Measurements from ENCODE around the gene OCA2. TPM values are rescaled to one million over a fixed set of nuclear protein-coding genes. Genes with fewer than 3 reads are reported as not detected.

OCA2 gene
- total RNA-seq, 6 donors from 2014 or later = 0.83 to 6.0 (median 2.0) TPM

DNA sequence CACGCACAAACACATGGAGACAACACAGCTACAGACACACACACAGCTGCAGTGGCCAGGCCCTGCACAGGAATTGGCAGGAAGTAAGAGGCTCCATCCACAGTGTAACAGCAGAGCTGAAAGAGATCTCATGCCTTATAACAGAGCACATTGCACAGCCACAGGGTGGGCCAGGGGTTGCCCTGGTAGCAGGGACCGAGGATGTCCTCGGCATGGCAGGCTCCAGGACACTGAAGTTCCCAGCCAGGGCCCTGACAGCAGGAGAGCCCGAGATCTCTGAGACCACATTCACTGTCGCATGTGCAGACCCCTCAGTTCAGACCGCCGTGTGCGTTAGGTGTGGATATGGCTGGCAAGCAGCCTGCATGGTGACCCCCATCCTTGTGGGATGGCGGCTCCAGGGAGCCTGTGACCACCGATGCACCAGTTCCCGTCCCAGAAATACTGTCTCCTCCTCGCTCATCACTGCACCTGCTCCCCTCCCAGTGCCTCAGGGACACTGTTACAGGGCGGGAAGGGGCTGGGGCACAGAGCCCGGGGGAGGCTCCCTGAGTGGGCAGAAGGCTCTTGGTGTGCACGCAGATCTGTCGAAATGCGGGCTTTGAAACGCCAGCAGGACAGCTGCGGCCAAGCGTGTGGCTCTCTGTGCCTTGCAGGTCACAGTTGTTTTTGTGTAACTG lies 1.5 kb upstream of the OCA2 start:
- Histone ChIP-seq H3K36me3 (no peaks in the 10 kb centered on the region), H3K27ac (no peak overlapping the region), H3K27me3 (peaks cover 0 to 13% (median 11%) of the 10 kb centered on the region in 4 donors), H3K4me3 (no peak overlapping the region), H3K4me1 (peaks cover 30 to 37% (median 31%) of the 10 kb centered on the region in 4 donors), H3K9me3 (no peaks in the 10 kb centered on the region)
- WGBS, 2 donors = 91 to 94% methylated on average over 10 to 20 of the region's 20 CpGs
- TF ChIP-seq POLR2AphosphoS5 (IDR thresholded peaks at IDR 0.05) (no peak), POLR2A (IDR thresholded peaks at IDR 0.05) (no peak), EP300 (IDR thresholded peaks at IDR 0.05) (no peak)
- TF ChIP-seq, protein P1, sequence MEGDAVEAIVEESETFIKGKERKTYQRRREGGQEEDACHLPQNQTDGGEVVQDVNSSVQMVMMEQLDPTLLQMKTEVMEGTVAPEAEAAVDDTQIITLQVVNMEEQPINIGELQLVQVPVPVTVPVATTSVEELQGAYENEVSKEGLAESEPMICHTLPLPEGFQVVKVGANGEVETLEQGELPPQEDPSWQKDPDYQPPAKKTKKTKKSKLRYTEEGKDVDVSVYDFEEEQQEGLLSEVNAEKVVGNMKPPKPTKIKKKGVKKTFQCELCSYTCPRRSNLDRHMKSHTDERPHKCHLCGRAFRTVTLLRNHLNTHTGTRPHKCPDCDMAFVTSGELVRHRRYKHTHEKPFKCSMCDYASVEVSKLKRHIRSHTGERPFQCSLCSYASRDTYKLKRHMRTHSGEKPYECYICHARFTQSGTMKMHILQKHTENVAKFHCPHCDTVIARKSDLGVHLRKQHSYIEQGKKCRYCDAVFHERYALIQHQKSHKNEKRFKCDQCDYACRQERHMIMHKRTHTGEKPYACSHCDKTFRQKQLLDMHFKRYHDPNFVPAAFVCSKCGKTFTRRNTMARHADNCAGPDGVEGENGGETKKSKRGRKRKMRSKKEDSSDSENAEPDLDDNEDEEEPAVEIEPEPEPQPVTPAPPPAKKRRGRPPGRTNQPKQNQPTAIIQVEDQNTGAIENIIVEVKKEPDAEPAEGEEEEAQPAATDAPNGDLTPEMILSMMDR (IDR thresholded peaks at IDR 0.05) = no peak
- DNase-seq (no peak), ATAC-seq (ENCODE audit: low FRiP score in 2 of 2) (no peak)

DNA sequence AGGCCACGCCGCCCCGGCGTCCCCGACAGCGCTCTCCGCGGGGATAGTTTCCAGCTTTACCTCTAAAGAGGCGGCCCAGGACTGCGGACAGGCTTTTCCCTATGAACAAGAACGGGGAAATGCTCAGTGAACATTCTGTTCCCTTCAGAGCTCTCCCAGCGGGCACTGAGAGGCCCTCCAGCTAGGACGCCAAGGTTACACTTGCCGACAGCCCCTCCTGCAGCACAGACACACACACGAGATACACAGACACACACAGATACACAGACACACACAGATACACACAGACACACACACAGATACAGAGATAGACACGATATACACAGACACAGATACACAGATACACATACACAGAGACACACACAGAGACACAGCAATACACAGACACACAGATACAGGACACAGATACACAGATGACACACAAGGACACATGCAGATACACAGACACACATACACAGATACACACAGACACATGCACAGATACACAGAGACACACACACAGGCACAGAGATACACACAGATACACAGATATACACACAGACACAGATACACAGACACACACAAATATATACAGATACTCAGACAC lies 533 bp upstream of the OCA2 start:
- H3K9me3 ChIP-seq = no peaks in the 10 kb centered on the region
- H3K27ac ChIP-seq = peak overlapping the region; percentile 68 to 77 (median 74)
- H3K27me3 ChIP-seq = peaks cover 0 to 19% (median 14%) of the 10 kb centered on the region in 4 donors
- DNase-seq = peak in 1 of 2 donors; percentile 70
- no peaks in the 10 kb centered on the region for H3K36me3 ChIP-seq
- TF ChIP-seq, protein P1 (IDR thresholded peaks at IDR 0.05) = no peak
- TF ChIP-seq EP300 (IDR thresholded peaks at IDR 0.05) (peak in 3 of 4 donors; percentile 17 to 53 (median 20)), POLR2A (IDR thresholded peaks at IDR 0.05) (peak in 1 of 4 donors; percentile 26), POLR2AphosphoS5 (IDR thresholded peaks at IDR 0.05) (no peak)
- peak in 1 of 2 donors; percentile 3 for ATAC-seq (ENCODE audit: low FRiP score in 2 of 2)
- 21 to 32% methylated on average over 5 to 8 of the region's 16 CpGs for WGBS, 2 donors
- peak overlapping the region in 3 of 4 donors; percentile 27 to 36 (median 35) for H3K4me3 ChIP-seq
- peaks cover 38 to 47% (median 40%) of the 10 kb centered on the region in 4 donors for H3K4me1 ChIP-seq

DNA sequence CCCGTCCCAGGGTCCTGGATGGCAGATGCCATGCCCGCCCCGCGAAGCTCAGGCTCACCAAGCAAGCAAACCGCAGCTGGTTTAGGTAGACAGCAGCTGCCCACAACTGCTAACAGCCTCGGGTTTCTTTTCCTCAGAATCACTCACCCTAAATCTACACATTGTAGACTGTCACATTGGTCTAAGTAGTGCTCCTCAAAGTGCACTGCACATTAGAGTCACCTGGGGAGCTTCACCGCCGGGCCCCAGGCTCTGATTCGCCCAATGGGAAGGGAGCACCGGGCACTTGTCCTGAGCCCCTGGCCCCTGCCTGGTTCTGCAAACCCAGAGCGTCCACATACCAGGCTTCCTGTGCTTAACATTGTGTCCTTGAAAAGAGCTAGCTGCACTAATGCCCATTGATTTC lies 752 bp downstream of the OCA2 start:
- Histone ChIP-seq H3K4me3 (no peak overlapping the region), H3K4me1 (peaks cover 43 to 56% (median 45%) of the 10 kb centered on the region in 4 donors), H3K36me3 (no peaks in the 10 kb centered on the region), H3K27ac (no peak overlapping the region), H3K9me3 (no peaks in the 10 kb centered on the region), H3K27me3 (peaks cover 0 to 22% (median 17%) of the 10 kb centered on the region in 4 donors)
- 59 to 77% methylated on average over 8 to 11 of the region's 11 CpGs for WGBS, 2 donors
- no peak for TF ChIP-seq EP300 (IDR thresholded peaks at IDR 0.05)
- TF ChIP-seq, protein P1 (IDR thresholded peaks at IDR 0.05) = no peak
- TF ChIP-seq POLR2AphosphoS5 (IDR thresholded peaks at IDR 0.05) = no peak
- TF ChIP-seq POLR2A (IDR thresholded peaks at IDR 0.05) = no peak
- ATAC-seq (ENCODE audit: low FRiP score in 2 of 2) (no peak), DNase-seq (peak in 1 of 2 donors; percentile 67)

DNA sequence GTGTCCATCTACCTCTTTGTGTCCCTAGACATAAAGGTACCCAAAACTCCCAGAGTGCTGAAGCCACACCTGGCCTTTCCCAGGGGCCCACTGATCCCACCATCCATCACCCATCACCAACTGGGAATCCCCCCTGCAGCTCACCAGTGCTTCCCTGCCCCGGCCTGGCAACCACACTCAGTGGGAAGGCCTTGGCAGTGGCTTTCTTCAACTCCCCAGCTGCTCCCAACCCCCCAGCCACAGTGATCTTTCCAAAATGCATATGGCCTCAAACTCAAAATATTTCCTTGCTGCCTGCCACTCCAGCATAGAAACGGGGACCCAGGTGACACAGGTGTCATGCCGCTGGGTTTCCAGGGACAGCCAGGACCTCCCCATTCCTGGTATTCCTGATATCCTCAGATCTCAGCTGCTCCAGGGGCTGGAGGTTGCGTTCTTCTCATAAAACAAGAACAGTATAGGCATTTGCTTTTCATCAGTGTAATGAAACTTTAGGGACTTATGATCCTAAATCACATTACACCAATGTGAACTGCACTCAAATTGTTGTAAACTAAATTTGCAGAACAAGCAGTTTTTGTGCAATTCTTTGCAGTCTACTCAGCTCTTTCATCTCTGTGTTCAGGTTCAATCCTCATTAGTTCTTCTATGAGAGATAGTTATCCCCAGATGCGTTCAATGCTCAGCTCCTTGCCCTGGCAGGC lies 1.3 kb downstream of the OCA2 start:
- H3K9me3 ChIP-seq = no peaks in the 10 kb centered on the region
- H3K4me3 ChIP-seq = no peak overlapping the region
- no peak overlapping the region for H3K27ac ChIP-seq
- TF ChIP-seq POLR2AphosphoS5 (IDR thresholded peaks at IDR 0.05) (no peak), POLR2A (IDR thresholded peaks at IDR 0.05) (no peak), EP300 (IDR thresholded peaks at IDR 0.05) (no peak)
- TF ChIP-seq, protein P1 (IDR thresholded peaks at IDR 0.05) = no peak
- peaks cover 0 to 22% (median 17%) of the 10 kb centered on the region in 4 donors for H3K27me3 ChIP-seq
- ATAC-seq (ENCODE audit: low FRiP score in 2 of 2) (no peak), DNase-seq (no peak)
- peaks cover 43 to 56% (median 45%) of the 10 kb centered on the region in 4 donors for H3K4me1 ChIP-seq
- WGBS, 2 donors = 82 to 85% methylated on average over 5 of the region's 5 CpGs
- no peaks in the 10 kb centered on the region for H3K36me3 ChIP-seq
